DOHH2 (cell line): Measurements from ENCODE around the gene DRD1.

ENCODE experiments used
- H3F3A ChIP-seq: fragments of 200-600 bp; sonication (generic), shearing (Covaris generic); 2 replicates; pipeline ENCODE4 v1.6.0; 2016; ENCODE audit warnings: antibody characterized with exemption, mild to moderate bottlenecking; ENCODE audit not compliant: control insufficient read depth, insufficient read depth
- H3K27ac ChIP-seq: fragments of 200-600 bp; sonication (generic); 2 replicates; pipeline ENCODE4 v1.5.1; 2014; ENCODE audit warnings: low read depth, mild to moderate bottlenecking, low read length, moderate library complexity
- H3K27me3 ChIP-seq: fragments of 200-600 bp; sonication (generic); 2 replicates; pipeline ENCODE4 v1.6.1; 2014; ENCODE audit warnings: mild to moderate bottlenecking, low read length, mixed read lengths; ENCODE audit not compliant: control insufficient read depth
- H3K36me3 ChIP-seq: fragments of 200-600 bp; sonication (generic); 2 replicates; pipeline ENCODE4 v1.6.1; 2014; ENCODE audit warnings: mild to moderate bottlenecking, low read length, moderate library complexity, mixed read lengths; ENCODE audit not compliant: control insufficient read depth
- H3K4me1 ChIP-seq: fragments of 200-600 bp; sonication (generic); 2 replicates; pipeline ENCODE4 v1.6.1; 2014; ENCODE audit warnings: mild to moderate bottlenecking, low read length, mixed read lengths; ENCODE audit not compliant: control insufficient read depth
- H3K4me2 ChIP-seq: fragments of 200-600 bp; sonication (generic); 2 replicates; pipeline ENCODE4 v1.6.0; 2014; ENCODE audit warnings: mild to moderate bottlenecking, low read length, moderate library complexity
- H3K4me3 ChIP-seq: fragments of 200-600 bp; sonication (generic); 2 replicates; pipeline ENCODE4 v1.5.1; 2014; ENCODE audit warnings: mild to moderate bottlenecking, low read length, mixed read lengths
- H3K79me2 ChIP-seq: fragments of 200-600 bp; sonication (generic); 2 replicates; pipeline ENCODE4 v1.6.1; 2014; ENCODE audit warnings: mild to moderate bottlenecking, low read length, mixed read lengths; ENCODE audit not compliant: control insufficient read depth
- H3K9me2 ChIP-seq: fragments of 200-600 bp; sonication (generic); replicated peaks from 2 replicates; pipeline ENCODE4 v1.6.1; 2014; ENCODE audit warnings: mild to moderate bottlenecking, low read length, mixed read lengths; ENCODE audit not compliant: control insufficient read depth
- H3K9me3 ChIP-seq: fragments of 200-600 bp; sonication (generic); 2 replicates; pipeline ENCODE4 v1.6.1; 2014; ENCODE audit warnings: antibody characterized with exemption, low read length, mixed read lengths; ENCODE audit not compliant: control insufficient read depth, insufficient read depth
- H4K20me1 ChIP-seq: fragments of 200-600 bp; sonication (generic); 2 replicates; pipeline ENCODE4 v1.6.0; 2014; ENCODE audit warnings: low read depth, mild to moderate bottlenecking, antibody characterized with exemption, low read length, moderate library complexity; ENCODE audit not compliant: control insufficient read depth, insufficient read depth
- EZH2phosphoT487 ChIP-seq: fragments of 200-600 bp; sonication (generic); IDR thresholded peaks from 2 replicates; pipeline ENCODE4 v1.6.1; 2017; ENCODE audit warnings: borderline replicate concordance, mild to moderate bottlenecking, antibody characterized with exemption, low read length, moderate library complexity, mixed read lengths
- TF ChIP-seq, protein P1 (sequence below): fragments of 200-600 bp; sonication (generic); IDR thresholded peaks from one replicate; pipeline ENCODE4 v1.5.1; 2014; ENCODE audit warnings: antibody characterized with exemption, mild to moderate bottlenecking, low read depth, low read length; ENCODE audit not compliant: poor library complexity, severe bottlenecking

Gene DRD1

DNA sequence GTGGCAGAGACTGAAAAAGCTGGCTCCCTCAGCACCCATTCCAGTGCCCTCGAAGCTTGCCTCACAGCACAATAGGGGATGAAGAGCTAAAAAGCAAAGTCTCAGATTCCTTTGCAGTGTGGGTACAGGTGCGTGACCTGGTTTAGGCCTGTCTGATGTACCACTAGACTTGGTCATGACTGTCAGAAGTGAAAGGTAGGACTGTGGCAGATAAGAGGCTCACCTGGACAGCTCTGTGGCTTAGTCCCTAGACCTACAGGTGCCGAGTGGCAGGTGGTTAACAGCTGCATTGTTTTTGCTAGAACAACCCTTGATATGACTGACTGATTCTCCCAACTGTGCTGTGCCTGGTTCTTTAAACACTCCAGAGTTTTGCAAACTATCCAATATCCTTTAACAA, 19.7 kb upstream of the DRD1 start:
- no peak for TF ChIP-seq EZH2phosphoT487
- TF ChIP-seq, protein P1, sequence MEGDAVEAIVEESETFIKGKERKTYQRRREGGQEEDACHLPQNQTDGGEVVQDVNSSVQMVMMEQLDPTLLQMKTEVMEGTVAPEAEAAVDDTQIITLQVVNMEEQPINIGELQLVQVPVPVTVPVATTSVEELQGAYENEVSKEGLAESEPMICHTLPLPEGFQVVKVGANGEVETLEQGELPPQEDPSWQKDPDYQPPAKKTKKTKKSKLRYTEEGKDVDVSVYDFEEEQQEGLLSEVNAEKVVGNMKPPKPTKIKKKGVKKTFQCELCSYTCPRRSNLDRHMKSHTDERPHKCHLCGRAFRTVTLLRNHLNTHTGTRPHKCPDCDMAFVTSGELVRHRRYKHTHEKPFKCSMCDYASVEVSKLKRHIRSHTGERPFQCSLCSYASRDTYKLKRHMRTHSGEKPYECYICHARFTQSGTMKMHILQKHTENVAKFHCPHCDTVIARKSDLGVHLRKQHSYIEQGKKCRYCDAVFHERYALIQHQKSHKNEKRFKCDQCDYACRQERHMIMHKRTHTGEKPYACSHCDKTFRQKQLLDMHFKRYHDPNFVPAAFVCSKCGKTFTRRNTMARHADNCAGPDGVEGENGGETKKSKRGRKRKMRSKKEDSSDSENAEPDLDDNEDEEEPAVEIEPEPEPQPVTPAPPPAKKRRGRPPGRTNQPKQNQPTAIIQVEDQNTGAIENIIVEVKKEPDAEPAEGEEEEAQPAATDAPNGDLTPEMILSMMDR = no peak
- Histone ChIP-seq H3K79me2 (no peaks in the 10 kb centered on the region), H3K9me2 (no peaks in the 10 kb centered on the region), H3K27ac (no peak overlapping the region), H3K27me3 (peaks cover 8% of the 10 kb centered on the region), H3K4me3 (no peak overlapping the region), H3K4me2 (no peak overlapping the region), H3K4me1 (peaks cover 3% of the 10 kb centered on the region; the same call in 1 of the 2 replicates), H3K9me3 (no peaks in the 10 kb centered on the region), H3F3A (no peaks in the 10 kb centered on the region), H4K20me1 (no peaks in the 10 kb centered on the region), H3K36me3 (no peaks in the 10 kb centered on the region)

DNA sequence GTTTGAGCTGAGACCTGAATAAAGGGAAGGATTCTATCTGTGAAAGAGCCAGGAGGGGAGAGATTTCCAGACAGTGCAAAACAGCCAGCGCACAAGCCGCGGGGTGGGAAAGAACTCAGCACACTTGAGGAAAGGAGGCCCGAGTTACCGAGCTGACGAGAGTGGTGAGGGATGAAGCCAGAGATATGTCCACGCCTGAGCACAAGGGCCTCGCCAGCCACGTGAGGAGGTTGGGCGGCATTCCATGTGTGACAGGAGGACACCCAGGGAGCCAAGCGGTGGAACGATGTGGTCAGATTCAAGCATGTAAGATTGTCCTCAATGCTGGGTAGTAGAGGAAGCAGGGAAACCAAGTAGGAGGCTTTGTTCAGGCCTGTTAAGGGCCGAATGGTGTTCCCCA, 17.4 kb upstream of the DRD1 start:
- no peaks in the 10 kb centered on the region for H3K9me2 ChIP-seq
- no peak for TF ChIP-seq EZH2phosphoT487
- TF ChIP-seq, protein P1 = no peak
- H3K27me3 ChIP-seq = peaks cover 3% of the 10 kb centered on the region; the same call in 1 of the 2 replicates
- no peaks in the 10 kb centered on the region for H3F3A ChIP-seq
- H3K4me1 ChIP-seq = peaks cover 8% of the 10 kb centered on the region
- H3K36me3 ChIP-seq = no peaks in the 10 kb centered on the region
- H4K20me1 ChIP-seq = no peaks in the 10 kb centered on the region
- H3K4me3 ChIP-seq = no peak overlapping the region
- H3K79me2 ChIP-seq = no peaks in the 10 kb centered on the region
- no peaks in the 10 kb centered on the region for H3K9me3 ChIP-seq
- no peak overlapping the region for H3K4me2 ChIP-seq
- H3K27ac ChIP-seq = no peak overlapping the region

DNA sequence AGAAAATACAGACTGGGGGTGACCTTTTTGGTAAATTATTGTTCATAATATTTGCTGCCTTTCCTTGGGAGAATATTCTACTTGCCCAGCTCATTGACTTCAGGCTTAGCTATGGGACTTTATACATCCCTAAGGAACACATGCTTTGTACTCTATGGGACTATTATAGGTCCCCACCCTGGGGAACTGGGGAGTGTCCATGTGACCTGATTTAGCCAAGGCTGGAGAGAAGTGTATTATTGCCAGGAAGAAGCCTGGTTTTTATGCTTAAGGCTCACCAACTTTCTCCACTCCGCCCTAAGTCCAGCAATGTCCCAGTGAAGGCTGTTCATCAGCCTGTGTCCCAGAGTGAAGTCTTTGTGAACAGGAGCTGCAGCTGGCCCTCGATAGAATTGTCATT, 16.6 kb upstream of the DRD1 start:
- Histone ChIP-seq H4K20me1 (no peaks in the 10 kb centered on the region), H3K36me3 (no peaks in the 10 kb centered on the region), H3K79me2 (no peaks in the 10 kb centered on the region), H3K27ac (no peak overlapping the region), H3K27me3 (no peaks in the 10 kb centered on the region), H3K4me2 (no peak overlapping the region), H3K9me3 (no peaks in the 10 kb centered on the region), H3K4me3 (no peak overlapping the region), H3F3A (no peaks in the 10 kb centered on the region), H3K9me2 (no peaks in the 10 kb centered on the region), H3K4me1 (peaks cover 16% of the 10 kb centered on the region)
- no peak for TF ChIP-seq EZH2phosphoT487
- TF ChIP-seq, protein P1 = no peak

DNA sequence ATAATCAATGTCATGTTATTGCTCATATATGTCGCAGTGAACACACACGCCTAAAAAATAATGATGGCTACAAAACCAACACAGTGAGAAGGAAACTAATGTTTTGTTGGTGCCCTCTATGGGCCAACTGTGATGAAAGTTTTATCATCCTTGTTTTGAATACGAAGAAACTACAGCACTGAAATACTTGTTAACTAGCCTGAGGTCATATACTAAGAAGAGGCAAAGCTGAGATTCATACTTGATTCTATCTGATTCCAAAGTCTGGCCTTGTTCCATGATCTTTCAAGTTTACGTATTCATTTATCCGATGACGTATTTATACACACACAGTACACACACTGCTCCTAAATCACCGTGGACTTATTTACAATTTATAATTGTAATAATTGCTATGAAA, 16.1 kb upstream of the DRD1 start:
- no peaks in the 10 kb centered on the region for H3K79me2 ChIP-seq

More for the DNA sequence above, 16.1 kb upstream of the DRD1 start:
- Histone ChIP-seq H4K20me1 (no peaks in the 10 kb centered on the region), H3K9me2 (no peaks in the 10 kb centered on the region), H3F3A (no peaks in the 10 kb centered on the region), H3K9me3 (no peaks in the 10 kb centered on the region), H3K4me3 (no peak overlapping the region), H3K4me2 (no peak overlapping the region), H3K27me3 (no peaks in the 10 kb centered on the region), H3K27ac (no peak overlapping the region), H3K4me1 (peaks cover 20% of the 10 kb centered on the region), H3K36me3 (no peaks in the 10 kb centered on the region)
- TF ChIP-seq EZH2phosphoT487 = no peak
- TF ChIP-seq, protein P1 = peak; percentile 53
